Glutamatergic neuron (in vitro differentiated cells): ENCODE results near the gene WDR45B. TPM values are rescaled to one million over a fixed set of nuclear protein-coding genes. Genes with fewer than 3 reads are reported as not detected.

Experiments used
- DNase-seq: peaks from one replicate; pipeline ENCODE4 v3.0.0; 2022
- H3K27ac Mint-ChIP-seq: one replicate; pipeline ENCODE4 v1.8.0; 2020; ENCODE audit warnings: mild to moderate bottlenecking, mixed read lengths, inconsistent platforms; ENCODE audit not compliant: unreplicated experiment
- H3K27me3 Mint-ChIP-seq: one replicate; pipeline ENCODE4 v1.8.0; 2020; ENCODE audit warnings: mild to moderate bottlenecking, moderate library complexity, mixed read lengths, inconsistent platforms; ENCODE audit not compliant: unreplicated experiment
- H3K36me3 Mint-ChIP-seq: one replicate; pipeline ENCODE4 v1.8.0; 2020; ENCODE audit warnings: mild to moderate bottlenecking, mixed read lengths, inconsistent platforms; ENCODE audit not compliant: unreplicated experiment
- H3K4me1 Mint-ChIP-seq: one replicate; pipeline ENCODE4 v1.8.0; 2020; ENCODE audit warnings: mild to moderate bottlenecking, low read depth, mixed read lengths, inconsistent platforms; ENCODE audit not compliant: unreplicated experiment
- H3K4me3 Mint-ChIP-seq: one replicate; pipeline ENCODE4 v1.8.0; 2020; ENCODE audit warnings: mild to moderate bottlenecking, mixed read lengths, inconsistent platforms; ENCODE audit not compliant: unreplicated experiment
- H3K9me3 Mint-ChIP-seq: one replicate; pipeline ENCODE4 v1.8.0; 2020; ENCODE audit warnings: mild to moderate bottlenecking, moderate library complexity, mixed read lengths, inconsistent platforms; ENCODE audit not compliant: unreplicated experiment
- CTCF ChIP-seq: fragments of 200-600 bp; sonication (generic); IDR thresholded peaks from one replicate; pipeline ENCODE4 v1.5.0; 2021; ENCODE audit not compliant: partially characterized antibody, unreplicated experiment
- long read RNA-seq: library from polyadenylated mRNA; unstranded; transcript quantifications from one replicate; pipeline ENCODE4 v2.0.0, GENCODE V29; 2020; ENCODE audit not compliant: unreplicated experiment
- total RNA-seq: library from RNA; stranded (reverse); fragmentation: NEBNext Ultra II Directional; extraction: Animal tissue kit (Norgen Biotek cat#: 25700); gene quantifications from one replicate; pipeline ENCODE4 v1.2.1, GENCODE V29; 2021; ENCODE audit not compliant: unreplicated experiment

The WDR45B gene
- 60.4 TPM for total RNA-seq
- long read RNA-seq, transcript WDR45B-201 (10 exons, 2,587 nt), result major isoform, 19 of 22 reads
- long read RNA-seq, partial matches to known transcripts, result 0 of 22 reads
- long read RNA-seq, other reads (novel, unspliced or antisense), result 3 of 22 reads

DNA sequence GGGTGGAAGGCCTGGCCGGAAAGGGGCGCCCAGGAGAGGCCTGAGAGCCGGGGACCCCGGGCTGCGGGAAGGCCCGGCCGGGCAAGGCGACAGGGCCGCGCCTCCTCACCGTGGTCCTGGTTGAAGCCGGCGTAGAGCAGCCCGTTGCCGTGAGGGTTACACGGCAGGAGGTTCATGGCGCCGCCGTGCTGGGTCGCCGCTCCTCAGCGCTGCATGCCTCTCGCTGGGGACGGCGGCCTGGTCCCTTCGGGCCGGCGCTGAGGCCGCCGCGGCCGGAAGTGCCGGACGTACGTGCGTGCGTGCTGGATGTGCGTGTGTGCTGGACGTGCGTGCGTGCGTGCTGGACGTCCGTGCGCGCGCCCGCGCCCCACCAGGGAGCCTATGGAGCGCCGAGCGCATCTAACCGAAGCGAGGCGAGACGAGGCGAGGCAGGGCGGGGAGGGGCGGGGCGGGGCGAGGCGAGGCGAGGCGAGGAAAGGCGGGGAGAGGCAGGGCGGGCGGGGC, at the start of gene WDR45B:
WDR45B (minus strand) TSS at position 280 of the 504 bp plus-strand sequence; CDS start at position 176, 104 bp downstream.
- peak within 1 kb of the TSS; percentile 86 for H3K4me3 Mint-ChIP-seq
- H3K27ac Mint-ChIP-seq, result no peak within 1 kb of the TSS
- peaks cover 5% of the 10 kb centered on the region for H3K9me3 Mint-ChIP-seq
- no peaks in the 10 kb centered on the region for H3K36me3 Mint-ChIP-seq
- no peaks in the 10 kb centered on the region for H3K4me1 Mint-ChIP-seq
- no peaks in the 10 kb centered on the region for H3K27me3 Mint-ChIP-seq
- DNase-seq, result peak; percentile 94
- TF ChIP-seq CTCF, result no peak

GRCh38 chr17:82697808-82698064, 49.5 kb upstream of the WDR45B start:
- no peak overlapping the region for H3K4me3 Mint-ChIP-seq
- no peak for DNase-seq
- peaks cover 12% of the 10 kb centered on the region for H3K36me3 Mint-ChIP-seq
- TF ChIP-seq CTCF, result no peak
- no peak overlapping the region for H3K27ac Mint-ChIP-seq
- peaks cover 11% of the 10 kb centered on the region for H3K27me3 Mint-ChIP-seq
- H3K9me3 Mint-ChIP-seq, result peaks cover 13% of the 10 kb centered on the region
- no peaks in the 10 kb centered on the region for H3K4me1 Mint-ChIP-seq

DNA sequence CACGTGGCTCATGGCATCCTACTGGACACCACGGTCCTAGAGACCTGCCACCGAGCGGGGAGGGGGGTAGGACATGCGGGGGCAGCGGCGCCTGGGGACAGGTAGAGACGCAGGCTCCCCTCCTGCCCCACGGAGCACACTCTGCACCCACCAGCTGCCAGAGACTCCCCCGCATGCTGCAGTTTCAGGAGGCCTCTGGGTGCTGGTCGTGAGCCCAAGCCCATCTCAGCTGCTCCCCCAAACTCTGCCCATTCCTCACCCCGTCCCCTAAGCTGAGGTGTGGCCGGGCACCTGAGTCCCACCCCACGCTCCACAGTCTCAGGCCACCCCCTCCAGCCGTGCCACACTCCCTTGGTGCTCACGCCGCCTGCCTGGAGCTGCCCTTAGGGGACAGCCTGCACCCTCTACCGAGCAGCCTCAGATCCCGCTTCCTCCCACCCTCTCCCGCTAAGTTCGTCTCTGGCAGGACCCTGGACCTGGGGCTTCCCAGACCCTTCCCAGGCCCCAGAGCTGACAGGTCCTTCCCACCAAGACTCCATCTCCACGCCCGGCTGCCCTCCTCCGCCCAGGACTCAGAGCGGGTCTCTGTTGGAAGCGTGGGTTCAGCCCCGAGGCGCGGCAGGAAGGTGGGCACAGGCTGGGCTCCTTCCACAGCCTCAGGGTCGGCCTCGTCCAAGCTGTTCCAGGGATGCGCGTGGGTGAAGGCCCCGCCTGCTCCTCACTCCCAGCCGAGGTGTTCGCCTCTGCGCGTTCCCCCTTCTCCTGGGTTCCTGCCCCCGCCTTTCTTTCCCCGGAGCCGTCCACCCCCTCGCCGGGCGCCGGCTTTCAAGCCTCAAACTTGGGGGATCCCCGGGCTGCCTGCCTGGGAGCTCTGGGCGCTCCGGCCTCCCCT, 48.9 kb upstream of the WDR45B start:
- Mint-ChIP-seq H3K36me3 (peaks cover 12% of the 10 kb centered on the region), H3K9me3 (peaks cover 13% of the 10 kb centered on the region), H3K27me3 (peaks cover 10% of the 10 kb centered on the region), H3K4me1 (no peaks in the 10 kb centered on the region), H3K4me3 (peak overlapping the region; percentile 38), H3K27ac (no peak overlapping the region)
- TF ChIP-seq CTCF, result no peak
- DNase-seq, result peak; percentile 33

DNA sequence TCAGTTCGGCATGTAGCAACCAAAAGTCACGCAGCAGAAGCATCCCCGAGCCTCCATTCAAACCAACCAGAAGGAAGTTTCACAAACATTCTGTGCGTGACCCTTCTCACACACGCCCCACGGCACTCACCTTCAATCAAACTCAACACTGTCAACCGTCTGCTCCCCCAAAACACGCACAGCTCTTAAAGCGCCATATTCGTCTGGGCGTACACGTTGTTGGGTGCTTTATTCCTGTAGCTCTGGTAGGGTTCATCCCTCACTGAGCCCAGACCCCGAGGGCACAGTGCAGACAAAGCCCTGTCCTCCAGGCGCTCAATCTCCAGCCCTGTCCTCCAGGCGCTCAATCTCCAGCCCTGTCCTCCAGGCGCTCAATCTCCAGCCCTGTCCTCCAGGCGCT, 48.0 kb upstream of the WDR45B start:
- peaks cover 10% of the 10 kb centered on the region for H3K27me3 Mint-ChIP-seq

More for the DNA sequence above, 48.0 kb upstream of the WDR45B start:
- H3K4me3 Mint-ChIP-seq, result no peak overlapping the region
- no peak for TF ChIP-seq CTCF
- no peak for DNase-seq
- H3K9me3 Mint-ChIP-seq, result peaks cover 13% of the 10 kb centered on the region
- H3K27ac Mint-ChIP-seq, result no peak overlapping the region
- H3K36me3 Mint-ChIP-seq, result peaks cover 12% of the 10 kb centered on the region
- H3K4me1 Mint-ChIP-seq, result no peaks in the 10 kb centered on the region
